Measurements from ENCODE around the gene GNB1. TPM values are rescaled to one million over a fixed set of nuclear protein-coding genes. Genes with fewer than 3 reads are reported as not detected.

GNB1 gene
- total and polyA plus RNA-seq, 12 donors = 79.6 to 482 (median 163) TPM

GRCh38 chr1:1895456-1896336, 4.8 kb upstream of the GNB1 start:
- intact Hi-C loops (cut with DNase I) = no loop called here
- Histone ChIP-seq H3K36me3 (replicated peaks in 1 of 2) (no peaks in the 10 kb centered on the region), H3K4me3 (no peak overlapping the region), H3K27me3 (no peaks in the 10 kb centered on the region), H3K9me3 (replicated peaks in 1 of 3) (no peaks in the 10 kb centered on the region), H3K27ac (peak overlapping the region in 4 of 5 donors; percentile 22 to 77 (median 58)), H3K4me1 (replicated peaks in 1 of 2) (peaks cover 26 to 33% of the 10 kb centered on the region in 2 donors)
- no peak for TF ChIP-seq CTCF (IDR thresholded peaks at IDR 0.05)
- TF ChIP-seq POLR2A (IDR thresholded peaks at IDR 0.05) = peak in 1 of 2 donors; percentile 51
- peak in 5 of 7 donors; percentile 52 to 74 (median 72) for DNase-seq
- WGBS, 4 donors = 47 to 76% (median 63%) methylated on average over 2 to 14 of the region's 14 CpGs

GRCh38 chr1:1895060-1895418, 4.2 kb upstream of the GNB1 start:
- DNase-seq = no peak
- H3K27me3 ChIP-seq = no peaks in the 10 kb centered on the region
- peaks cover 26 to 33% of the 10 kb centered on the region in 2 donors for H3K4me1 ChIP-seq (replicated peaks in 1 of 2)
- TF ChIP-seq POLR2A (IDR thresholded peaks at IDR 0.05) (no peak), CTCF (IDR thresholded peaks at IDR 0.05) (no peak)
- H3K9me3 ChIP-seq (replicated peaks in 1 of 3) = no peaks in the 10 kb centered on the region
- intact Hi-C loops (cut with DNase I) = no loop called here
- H3K27ac ChIP-seq = peak overlapping the region in 4 of 5 donors; percentile 22 to 77 (median 58)
- no peaks in the 10 kb centered on the region for H3K36me3 ChIP-seq (replicated peaks in 1 of 2)
- H3K4me3 ChIP-seq = peak overlapping the region in 1 of 4 donors; percentile 25
- 56 to 68% (median 58%) methylated on average over 10 of the region's 10 CpGs for WGBS, 4 donors

- H3K4me3 ChIP-seq = peak overlapping the region in 1 of 4 donors; percentile 25
- peak in 6 of 7 donors; percentile 42 to 76 (median 73) for DNase-seq
- no peaks in the 10 kb centered on the region for H3K9me3 ChIP-seq (replicated peaks in 1 of 3)
- 17 to 30% (median 22%) methylated on average over 9 to 14 of the region's 14 CpGs for WGBS, 4 donors
- TF ChIP-seq CTCF (IDR thresholded peaks at IDR 0.05) = no peak
- TF ChIP-seq POLR2A (IDR thresholded peaks at IDR 0.05) = peak in 1 of 2 donors; percentile 56
- H3K27me3 ChIP-seq = no peaks in the 10 kb centered on the region
- H3K36me3 ChIP-seq (replicated peaks in 1 of 2) = no peaks in the 10 kb centered on the region
- H3K4me1 ChIP-seq (replicated peaks in 1 of 2) = peaks cover 27 to 34% of the 10 kb centered on the region in 2 donors
- peak overlapping the region in 4 of 5 donors; percentile 22 to 77 (median 58) for H3K27ac ChIP-seq
- intact Hi-C loops (cut with DNase I) = loop anchor here in 1 of 2 donors (5.0 kb wide), 2 partner anchors 37 to 107 kb away; no protein-coding TSS in a partner anchor
Measured at GRCh38 chr1:1894354-1895059, 3.6 kb upstream of the GNB1 start.

- Histone ChIP-seq H3K27me3 (no peaks in the 10 kb centered on the region), H3K36me3 (replicated peaks in 1 of 2) (no peaks in the 10 kb centered on the region), H3K27ac (peak overlapping the region in 3 of 5 donors; percentile 54 to 77 (median 62)), H3K4me3 (no peak overlapping the region), H3K9me3 (replicated peaks in 1 of 3) (no peaks in the 10 kb centered on the region), H3K4me1 (replicated peaks in 1 of 2) (peaks cover 32 to 39% of the 10 kb centered on the region in 2 donors)
- 80 to 100% (median 84%) methylated on average over 1 to 2 of the region's 2 CpGs for WGBS, 4 donors
- TF ChIP-seq POLR2A (IDR thresholded peaks at IDR 0.05) (no peak), CTCF (IDR thresholded peaks at IDR 0.05) (no peak)
- DNase-seq = no peak
- intact Hi-C loops (cut with DNase I) = loop anchor here in 1 of 2 donors (5.0 kb wide), 2 partner anchors 37 to 107 kb away; no protein-coding TSS in a partner anchor
Measured at GRCh38 chr1:1893997-1894353, 3.1 kb upstream of the GNB1 start.

Measured in adrenal gland (tissue), 12 donors.